ENCODE results near the gene TRIOBP. TPM values are rescaled to one million over a fixed set of nuclear protein-coding genes. Genes with fewer than 3 reads are reported as not detected.

The TRIOBP gene
- total and polyA plus RNA-seq, 2 of the 13 experiments (the other 11 are each of a cell fraction or from before 2014, with no cell fraction given): 6.1 to 15.4 TPM

DNA sequence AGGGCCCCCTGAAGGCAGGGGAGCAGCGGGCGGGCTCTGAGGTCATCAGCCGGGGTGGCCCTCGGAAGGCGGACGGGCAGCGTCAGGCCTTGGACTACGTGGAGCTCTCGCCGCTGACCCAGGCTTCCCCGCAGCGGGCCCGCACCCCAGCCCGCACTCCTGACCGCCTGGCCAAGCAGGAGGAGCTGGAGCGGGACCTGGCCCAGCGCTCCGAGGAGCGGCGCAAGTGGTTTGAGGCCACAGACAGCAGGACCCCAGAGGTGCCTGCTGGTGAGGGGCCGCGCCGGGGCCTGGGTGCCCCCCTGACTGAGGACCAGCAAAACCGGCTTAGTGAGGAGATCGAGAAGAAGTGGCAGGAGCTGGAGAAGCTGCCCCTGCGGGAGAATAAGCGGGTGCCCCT lies 60.8 kb downstream of the TRIOBP start:
- WGBS (ENCODE audit: low lambda C conversion rate): 97% methylated on average over 11 of the region's 27 CpGs
- no peak overlapping the region for H3K27ac ChIP-seq (ENCODE audit: extremely low read length, insufficient read depth, low read length)
- no peak overlapping the region for H3K9ac ChIP-seq (ENCODE audit: insufficient read depth, low read depth, low read length)
- FAIRE-seq (no peak), DNase-seq (ENCODE audit: low spot score) (no peak), ATAC-seq (no peak)
- POLR2A ChIA-PET: no interaction called here
- CTCF ChIA-PET (ENCODE audit: low intra/inter-chr PET ratio, low total read pairs): no interaction called here
- peaks cover 56% of the 10 kb centered on the region for H3K4me1 ChIP-seq (ENCODE audit: insufficient read depth, low read length)
- no peak overlapping the region for H2AFZ ChIP-seq (ENCODE audit: low read length)
- H3K79me2 ChIP-seq (ENCODE audit: insufficient read depth, low read length): no peaks in the 10 kb centered on the region
- H3K4me3 ChIP-seq (replicated peaks in 1 of 3; ENCODE audit: insufficient read depth in 1 of 3, low read depth in 2 of 3, low read length in 3 of 3): no peak overlapping the region
- no peaks in the 10 kb centered on the region for H3K9me3 ChIP-seq (ENCODE audit: low read length)
- no peaks in the 10 kb centered on the region for H4K20me1 ChIP-seq (ENCODE audit: insufficient read depth, low read length)
- intact Hi-C loops (cut with micrococcal nuclease; ENCODE audit: unreplicated experiment) (no loop called here), in situ Hi-C loops (cut with HindIII; ENCODE audit: extremely low pct_ligation_motif_present, low pct_unique_long_range_greater_than_20kb) (no loop called here)
- H3K36me3 ChIP-seq (replicated peaks in 1 of 2; ENCODE audit: control insufficient read depth in 1 of 2, insufficient read depth in 2 of 2, low read length in 2 of 2): peaks cover 2 to 47% of the 10 kb centered on the region in 2 experiments
- H3K27me3 ChIP-seq (ENCODE audit: control insufficient read depth in 1 of 2, insufficient read depth in 2 of 2, low read length in 2 of 2): no peaks in the 10 kb centered on the region
- H3K4me2 ChIP-seq (ENCODE audit: low read depth, low read length): no peak overlapping the region
- no TSS peak for BruUV-seq (replicated peaks)
- TF ChIP-seq AGO2 (optimal IDR thresholded peaks at IDR 0.05; ENCODE audit: low read depth, low read length): peak; percentile 76
- no peak for TF ChIP-seq RFX3 (CRISPR knock-in tag; IDR thresholded peaks at IDR 0.05)
- TF ChIP-seq TCF7L2 (IDR thresholded peaks at IDR 0.05; ENCODE audit: low read depth, low read length): no peak
- TF ChIP-seq RBFOX2 (IDR thresholded peaks at IDR 0.05; ENCODE audit: low read depth, low read length): peak; percentile 43; the same call in 1 of the 2 replicates
- no peak for TF ChIP-seq ONECUT2 (CRISPR knock-in tag; IDR thresholded peaks at IDR 0.05)
- TF ChIP-seq, protein P1, sequence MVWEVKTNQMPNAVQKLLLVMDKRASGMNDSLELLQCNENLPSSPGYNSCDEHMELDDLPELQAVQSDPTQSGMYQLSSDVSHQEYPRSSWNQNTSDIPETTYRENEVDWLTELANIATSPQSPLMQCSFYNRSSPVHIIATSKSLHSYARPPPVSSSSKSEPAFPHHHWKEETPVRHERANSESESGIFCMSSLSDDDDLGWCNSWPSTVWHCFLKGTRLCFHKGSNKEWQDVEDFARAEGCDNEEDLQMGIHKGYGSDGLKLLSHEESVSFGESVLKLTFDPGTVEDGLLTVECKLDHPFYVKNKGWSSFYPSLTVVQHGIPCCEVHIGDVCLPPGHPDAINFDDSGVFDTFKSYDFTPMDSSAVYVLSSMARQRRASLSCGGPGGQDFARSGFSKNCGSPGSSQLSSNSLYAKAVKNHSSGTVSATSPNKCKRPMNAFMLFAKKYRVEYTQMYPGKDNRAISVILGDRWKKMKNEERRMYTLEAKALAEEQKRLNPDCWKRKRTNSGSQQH (CRISPR knock-in tag; IDR thresholded peaks at IDR 0.05; ENCODE audit: low read depth): no peak
- TF ChIP-seq PAF1 (CRISPR knock-in tag; IDR thresholded peaks at IDR 0.05): no peak
- TF ChIP-seq ZSCAN31 (CRISPR knock-in tag; IDR thresholded peaks at IDR 0.05; ENCODE audit: low read depth): no peak
- TF ChIP-seq HNF4G (IDR thresholded peaks at IDR 0.05; ENCODE audit: borderline replicate concordance, low read depth, low read length): no peak
- TF ChIP-seq HNF4G (CRISPR knock-in tag; IDR thresholded peaks at IDR 0.05; ENCODE audit: borderline replicate concordance, low read depth): no peak
